NT2/D1 (cell line): Measurements from ENCODE around the gene PEBP1.

Source experiments
- DNase-seq: peaks from one replicate; pipeline ENCODE4 v3.0.0-alpha.2; 2011; ENCODE audit warnings: low read depth, low spot score
- H3K27me3 ChIP-seq: 2 replicates; pipeline ENCODE4 v1.6.0; 2011; ENCODE audit warnings: mild to moderate bottlenecking; ENCODE audit not compliant: insufficient read length, insufficient read depth
- H3K36me3 ChIP-seq: 2 replicates; pipeline ENCODE4 v1.6.1; 2011; ENCODE audit warnings: mild to moderate bottlenecking, low read length, mixed read lengths; ENCODE audit not compliant: insufficient read depth, insufficient read length
- H3K4me1 ChIP-seq: 2 replicates; pipeline ENCODE4 v1.5.1; 2011; ENCODE audit not compliant: insufficient read depth, insufficient read length
- H3K4me3 ChIP-seq: 2 replicates; pipeline ENCODE4 v1.5.1; 2011; ENCODE audit warnings: low read depth; ENCODE audit not compliant: insufficient read length
- H3K9ac ChIP-seq: 2 replicates; pipeline ENCODE4 v1.6.0; 2011; ENCODE audit warnings: low read depth; ENCODE audit not compliant: insufficient read length
- H3K9me3 ChIP-seq: 2 replicates; pipeline ENCODE4 v1.5.1; 2011; ENCODE audit warnings: mild to moderate bottlenecking, low read length; ENCODE audit not compliant: insufficient read depth
- SUZ12 ChIP-seq: IDR thresholded peaks from 2 replicates; pipeline ENCODE4 v1.6.1; 2011; ENCODE audit not compliant: insufficient read length, insufficient read depth; ENCODE audit errors: extremely low read depth
- YY1 ChIP-seq: IDR thresholded peaks from 2 replicates; pipeline ENCODE4 v1.6.1; 2011; ENCODE audit not compliant: insufficient read length, insufficient read depth
- ZNF274 ChIP-seq: IDR thresholded peaks from 2 replicates; pipeline ENCODE4 v1.6.1; 2011; ENCODE audit warnings: mild to moderate bottlenecking, low read depth, low read length

PEBP1 gene

GRCh38 chr12:118160536-118160935 is 24.6 kb downstream of the PEBP1 start:
- H3K27me3 ChIP-seq: no peaks in the 10 kb centered on the region
- DNase-seq: no peak
- H3K4me3 ChIP-seq: no peak overlapping the region
- no peaks in the 10 kb centered on the region for H3K4me1 ChIP-seq
- no peak overlapping the region for H3K9ac ChIP-seq
- H3K36me3 ChIP-seq: peaks cover 4% of the 10 kb centered on the region
- TF ChIP-seq ZNF274 (no peak), YY1 (no peak), SUZ12 (no peak)
- H3K9me3 ChIP-seq: no peaks in the 10 kb centered on the region

- Histone ChIP-seq H3K9me3 (no peaks in the 10 kb centered on the region), H3K4me3 (no peak overlapping the region), H3K9ac (no peak overlapping the region), H3K4me1 (no peaks in the 10 kb centered on the region), H3K36me3 (peaks cover under 1% of the 10 kb centered on the region), H3K27me3 (no peaks in the 10 kb centered on the region)
- no peak for TF ChIP-seq SUZ12
- no peak for TF ChIP-seq YY1
- TF ChIP-seq ZNF274: no peak
- DNase-seq: peak; percentile 35
Measured at GRCh38 chr12:118164798-118165486, 29.0 kb downstream of the PEBP1 start.

GRCh38 chr12:118166946-118167345 is 31.0 kb downstream of the PEBP1 start:
- Histone ChIP-seq H3K9me3 (no peaks in the 10 kb centered on the region), H3K4me3 (no peak overlapping the region), H3K4me1 (no peaks in the 10 kb centered on the region), H3K27me3 (no peaks in the 10 kb centered on the region), H3K9ac (no peak overlapping the region), H3K36me3 (no peaks in the 10 kb centered on the region)
- no peak for DNase-seq
- TF ChIP-seq ZNF274: no peak
- TF ChIP-seq SUZ12: no peak
- no peak for TF ChIP-seq YY1

- H3K27me3 ChIP-seq: no peaks in the 10 kb centered on the region
- H3K9ac ChIP-seq: no peak overlapping the region
- H3K4me1 ChIP-seq: no peaks in the 10 kb centered on the region
- no peak for DNase-seq
- no peak for TF ChIP-seq YY1
- TF ChIP-seq SUZ12: no peak
- no peak for TF ChIP-seq ZNF274
- H3K36me3 ChIP-seq: peaks cover 6% of the 10 kb centered on the region
- H3K9me3 ChIP-seq: no peaks in the 10 kb centered on the region
- H3K4me3 ChIP-seq: no peak overlapping the region
Measured at GRCh38 chr12:118175823-118176447, 40.0 kb downstream of the PEBP1 start.

GRCh38 chr12:118183155-118183554 is 47.2 kb downstream of the PEBP1 start:
- no peak for TF ChIP-seq YY1
- TF ChIP-seq ZNF274: no peak
- TF ChIP-seq SUZ12: no peak
- H3K27me3 ChIP-seq: no peaks in the 10 kb centered on the region
- H3K9ac ChIP-seq: no peak overlapping the region

GRCh38 chr12:118183711-118184110 is 47.8 kb downstream of the PEBP1 start:
- Histone ChIP-seq H3K4me1 (no peaks in the 10 kb centered on the region), H3K9me3 (no peaks in the 10 kb centered on the region), H3K27me3 (no peaks in the 10 kb centered on the region), H3K4me3 (no peak overlapping the region), H3K9ac (no peak overlapping the region), H3K36me3 (peaks cover 3% of the 10 kb centered on the region)
- no peak for TF ChIP-seq YY1
- no peak for TF ChIP-seq SUZ12
- TF ChIP-seq ZNF274: no peak
- DNase-seq: no peak

More at GRCh38 chr12:118183155-118183554, 47.2 kb downstream of the PEBP1 start:
- H3K9me3 ChIP-seq: no peaks in the 10 kb centered on the region
- H3K36me3 ChIP-seq: peaks cover 3% of the 10 kb centered on the region
- no peak overlapping the region for H3K4me3 ChIP-seq
- no peak for DNase-seq
- no peaks in the 10 kb centered on the region for H3K4me1 ChIP-seq

GRCh38 chr12:118185602-118186397 is 49.9 kb downstream of the PEBP1 start:
- Histone ChIP-seq H3K4me3 (no peak overlapping the region), H3K27me3 (no peaks in the 10 kb centered on the region), H3K36me3 (no peaks in the 10 kb centered on the region), H3K4me1 (no peaks in the 10 kb centered on the region), H3K9me3 (no peaks in the 10 kb centered on the region), H3K9ac (no peak overlapping the region)
- no peak for TF ChIP-seq YY1
- no peak for TF ChIP-seq SUZ12
- TF ChIP-seq ZNF274: no peak
- no peak for DNase-seq
